ENCODE data around the gene TMEM203. TPM values are rescaled to one million over a fixed set of nuclear protein-coding genes. Genes with fewer than 3 reads are reported as not detected.

Gene TMEM203
- total and polyA plus RNA-seq, 2 of the 13 experiments (the other 11 are each of a cell fraction or from before 2014, with no cell fraction given), result 23.4 to 36.7 TPM

GRCh38 chr9:137241490-137242268 lies 36.2 kb upstream of the TMEM203 start (continued):
- TF ChIP-seq, protein P1, sequence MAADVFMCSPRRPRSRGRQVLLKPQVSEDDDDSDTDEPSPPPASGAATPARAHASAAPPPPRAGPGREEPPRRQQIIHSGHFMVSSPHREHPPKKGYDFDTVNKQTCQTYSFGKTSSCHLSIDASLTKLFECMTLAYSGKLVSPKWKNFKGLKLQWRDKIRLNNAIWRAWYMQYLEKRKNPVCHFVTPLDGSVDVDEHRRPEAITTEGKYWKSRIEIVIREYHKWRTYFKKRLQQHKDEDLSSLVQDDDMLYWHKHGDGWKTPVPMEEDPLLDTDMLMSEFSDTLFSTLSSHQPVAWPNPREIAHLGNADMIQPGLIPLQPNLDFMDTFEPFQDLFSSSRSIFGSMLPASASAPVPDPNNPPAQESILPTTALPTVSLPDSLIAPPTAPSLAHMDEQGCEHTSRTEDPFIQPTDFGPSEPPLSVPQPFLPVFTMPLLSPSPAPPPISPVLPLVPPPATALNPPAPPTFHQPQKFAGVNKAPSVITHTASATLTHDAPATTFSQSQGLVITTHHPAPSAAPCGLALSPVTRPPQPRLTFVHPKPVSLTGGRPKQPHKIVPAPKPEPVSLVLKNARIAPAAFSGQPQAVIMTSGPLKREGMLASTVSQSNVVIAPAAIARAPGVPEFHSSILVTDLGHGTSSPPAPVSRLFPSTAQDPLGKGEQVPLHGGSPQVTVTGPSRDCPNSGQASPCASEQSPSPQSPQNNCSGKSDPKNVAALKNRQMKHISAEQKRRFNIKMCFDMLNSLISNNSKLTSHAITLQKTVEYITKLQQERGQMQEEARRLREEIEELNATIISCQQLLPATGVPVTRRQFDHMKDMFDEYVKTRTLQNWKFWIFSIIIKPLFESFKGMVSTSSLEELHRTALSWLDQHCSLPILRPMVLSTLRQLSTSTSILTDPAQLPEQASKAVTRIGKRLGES (CRISPR knock-in tag; IDR thresholded peaks at IDR 0.05; ENCODE audit: borderline replicate concordance), result no peak
- no peak for TF ChIP-seq ZKSCAN5 (CRISPR knock-in tag; IDR thresholded peaks at IDR 0.05)
- no peak for TF ChIP-seq SRF (IDR thresholded peaks at IDR 0.05; ENCODE audit: low read depth, low read length)
- no peak for TF ChIP-seq ZNF451 (CRISPR knock-in tag; IDR thresholded peaks at IDR 0.05)
- no peak for TF ChIP-seq CHD2 (IDR thresholded peaks at IDR 0.05; ENCODE audit: low read depth, low read length)
- no peak for TF ChIP-seq NFIC (IDR thresholded peaks at IDR 0.05; ENCODE audit: low read length)
- TF ChIP-seq, protein P2, sequence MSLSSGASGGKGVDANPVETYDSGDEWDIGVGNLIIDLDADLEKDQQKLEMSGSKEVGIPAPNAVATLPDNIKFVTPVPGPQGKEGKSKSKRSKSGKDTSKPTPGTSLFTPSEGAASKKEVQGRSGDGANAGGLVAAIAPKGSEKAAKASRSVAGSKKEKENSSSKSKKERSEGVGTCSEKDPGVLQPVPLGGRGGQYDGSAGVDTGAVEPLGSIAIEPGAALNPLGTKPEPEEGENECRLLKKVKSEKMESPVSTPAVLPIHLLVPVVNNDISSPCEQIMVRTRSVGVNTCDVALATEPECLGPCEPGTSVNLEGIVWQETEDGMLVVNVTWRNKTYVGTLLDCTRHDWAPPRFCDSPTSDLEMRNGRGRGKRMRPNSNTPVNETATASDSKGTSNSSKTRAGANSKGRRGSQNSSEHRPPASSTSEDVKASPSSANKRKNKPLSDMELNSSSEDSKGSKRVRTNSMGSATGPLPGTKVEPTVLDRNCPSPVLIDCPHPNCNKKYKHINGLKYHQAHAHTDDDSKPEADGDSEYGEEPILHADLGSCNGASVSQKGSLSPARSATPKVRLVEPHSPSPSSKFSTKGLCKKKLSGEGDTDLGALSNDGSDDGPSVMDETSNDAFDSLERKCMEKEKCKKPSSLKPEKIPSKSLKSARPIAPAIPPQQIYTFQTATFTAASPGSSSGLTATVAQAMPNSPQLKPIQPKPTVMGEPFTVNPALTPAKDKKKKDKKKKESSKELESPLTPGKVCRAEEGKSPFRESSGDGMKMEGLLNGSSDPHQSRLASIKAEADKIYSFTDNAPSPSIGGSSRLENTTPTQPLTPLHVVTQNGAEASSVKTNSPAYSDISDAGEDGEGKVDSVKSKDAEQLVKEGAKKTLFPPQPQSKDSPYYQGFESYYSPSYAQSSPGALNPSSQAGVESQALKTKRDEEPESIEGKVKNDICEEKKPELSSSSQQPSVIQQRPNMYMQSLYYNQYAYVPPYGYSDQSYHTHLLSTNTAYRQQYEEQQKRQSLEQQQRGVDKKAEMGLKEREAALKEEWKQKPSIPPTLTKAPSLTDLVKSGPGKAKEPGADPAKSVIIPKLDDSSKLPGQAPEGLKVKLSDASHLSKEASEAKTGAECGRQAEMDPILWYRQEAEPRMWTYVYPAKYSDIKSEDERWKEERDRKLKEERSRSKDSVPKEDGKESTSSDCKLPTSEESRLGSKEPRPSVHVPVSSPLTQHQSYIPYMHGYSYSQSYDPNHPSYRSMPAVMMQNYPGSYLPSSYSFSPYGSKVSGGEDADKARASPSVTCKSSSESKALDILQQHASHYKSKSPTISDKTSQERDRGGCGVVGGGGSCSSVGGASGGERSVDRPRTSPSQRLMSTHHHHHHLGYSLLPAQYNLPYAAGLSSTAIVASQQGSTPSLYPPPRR (CRISPR knock-in tag; IDR thresholded peaks at IDR 0.05; ENCODE audit: borderline replicate concordance), result no peak
- no peak for TF ChIP-seq HNRNPK (IDR thresholded peaks at IDR 0.05; ENCODE audit: low read depth, low read length, poor library complexity, severe bottlenecking)
- no peak for TF ChIP-seq ZNF318 (CRISPR knock-in tag; IDR thresholded peaks at IDR 0.05)
- TF ChIP-seq ZBTB20 (CRISPR knock-in tag; IDR thresholded peaks at IDR 0.05; ENCODE audit: borderline replicate concordance, low read depth), result peak; percentile 62; the same call in 1 of the 2 replicates
- TF ChIP-seq E2F5 (CRISPR knock-in tag; conservative IDR thresholded peaks at IDR 0.05), result no peak
